ENCODE data around the gene IL4. TPM values are rescaled to one million over a fixed set of nuclear protein-coding genes. Genes with fewer than 3 reads are reported as not detected.

Gene IL4
- total and polyA plus RNA-seq, 9 of the 15 experiments (the other 6 are each of a cell fraction or from before 2014, with no cell fraction given), result 0.22 to 0.62 TPM; not detected in 7

- TF ChIP-seq ZNF318 (IDR thresholded peaks at IDR 0.05; ENCODE audit: borderline replicate concordance in 1 of 2, low read depth in 1 of 2) (no peak), ZNF146 (CRISPR knock-in tag; IDR thresholded peaks at IDR 0.05; ENCODE audit: unreplicated experiment) (no peak), NCOA1 (IDR thresholded peaks at IDR 0.05; ENCODE audit: low read depth) (no peak), ZNF583 (CRISPR knock-in tag; IDR thresholded peaks at IDR 0.05) (no peak), TAF1 (IDR thresholded peaks at IDR 0.05; ENCODE audit: control insufficient read depth, extremely low read depth, insufficient read depth, low read length, severe bottlenecking) (no peak), HOMEZ (CRISPR knock-in tag; IDR thresholded peaks at IDR 0.05) (no peak), CREB5 (CRISPR knock-in tag; IDR thresholded peaks at IDR 0.05) (no peak), FOXK1 (CRISPR knock-in tag; IDR thresholded peaks at IDR 0.05; ENCODE audit: borderline replicate concordance) (no peak), JUNB (CRISPR knock-in tag; conservative IDR thresholded peaks at IDR 0.05) (no peak), RBM22 (IDR thresholded peaks at IDR 0.05; ENCODE audit: low read depth, low read length, poor library complexity, severe bottlenecking) (no peak), ZNF398 (CRISPR knock-in tag; IDR thresholded peaks at IDR 0.05) (no peak)
These were observed 10.6 kb upstream of the IL4 start (continued) for GRCh38 chr5:132662925-132663770.

Data from K562 (cell line).